Measurements from ENCODE around the gene CLDN5.

The CLDN5 gene

DNA sequence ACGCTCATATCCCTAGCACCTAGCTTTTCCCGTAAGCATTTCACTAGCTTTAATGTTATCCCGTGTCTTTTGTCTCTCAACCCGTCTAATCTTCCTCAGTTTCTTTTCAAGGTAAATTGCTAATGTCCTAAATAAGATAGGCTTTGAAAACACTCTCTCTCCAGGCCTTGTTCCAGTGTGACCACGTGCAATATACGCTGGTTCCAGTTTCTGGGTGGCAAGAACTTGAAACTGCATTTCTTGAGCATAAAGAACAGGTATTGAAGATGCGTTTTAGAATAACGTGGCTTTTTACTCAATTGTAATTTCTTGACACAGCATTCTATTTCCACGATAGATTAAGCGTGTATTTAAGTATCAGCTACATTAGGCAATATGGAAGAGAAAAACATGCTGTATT, 43.4 kb downstream of the CLDN5 start:
- Histone ChIP-seq H3K36me3 (ENCODE audit: control insufficient read depth, insufficient read depth, low read length) (peaks cover 14% of the 10 kb centered on the region), H3K27ac (ENCODE audit: low read length) (no peak overlapping the region), H3K4me3 (ENCODE audit: low read length) (no peak overlapping the region), H3K9me3 (ENCODE audit: control insufficient read depth, insufficient read depth, low read length) (no peaks in the 10 kb centered on the region; the same call in 1 of the 2 replicates), H3K4me1 (ENCODE audit: control insufficient read depth, insufficient read depth, low read length) (no peaks in the 10 kb centered on the region), H3K27me3 (ENCODE audit: control insufficient read depth, insufficient read depth, low read length) (no peaks in the 10 kb centered on the region)
- DNase-seq (ENCODE audit: low read depth, low spot score), result no peak
- WGBS (ENCODE audit: insufficient coverage, insufficient read length), result no CpG with 5 or more reads among the region's 10 CpGs

DNA sequence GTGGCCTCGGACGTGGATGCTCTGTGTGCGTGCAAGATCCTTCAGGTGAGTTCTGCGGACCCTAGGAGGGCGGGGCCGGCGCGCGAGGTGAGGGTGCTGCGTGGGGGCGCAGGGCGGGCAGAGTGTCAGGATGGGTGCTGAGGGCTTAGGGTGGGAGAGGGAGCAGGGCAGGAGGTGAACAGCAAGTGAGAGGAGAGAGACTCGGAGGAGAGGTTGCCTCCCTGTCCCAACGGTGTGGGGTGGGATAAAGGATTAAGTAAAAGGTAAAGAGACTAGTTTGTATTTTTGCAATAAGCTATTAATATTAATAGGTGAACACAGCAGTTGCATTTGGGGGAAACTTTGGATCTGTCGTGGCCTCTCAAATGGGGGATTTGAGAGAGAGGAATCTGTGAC, 44.0 kb downstream of the CLDN5 start:
- Histone ChIP-seq H3K9me3 (ENCODE audit: control insufficient read depth, insufficient read depth, low read length) (no peaks in the 10 kb centered on the region; the same call in 1 of the 2 replicates), H3K4me3 (ENCODE audit: low read length) (peak overlapping the region; percentile 90), H3K27ac (ENCODE audit: low read length) (no peak overlapping the region), H3K4me1 (ENCODE audit: control insufficient read depth, insufficient read depth, low read length) (no peaks in the 10 kb centered on the region), H3K27me3 (ENCODE audit: control insufficient read depth, insufficient read depth, low read length) (no peaks in the 10 kb centered on the region), H3K36me3 (ENCODE audit: control insufficient read depth, insufficient read depth, low read length) (peaks cover 12% of the 10 kb centered on the region)
- WGBS (ENCODE audit: insufficient coverage, insufficient read length), result no CpG with 5 or more reads among the region's 15 CpGs
- DNase-seq (ENCODE audit: low read depth, low spot score), result no peak

DNA sequence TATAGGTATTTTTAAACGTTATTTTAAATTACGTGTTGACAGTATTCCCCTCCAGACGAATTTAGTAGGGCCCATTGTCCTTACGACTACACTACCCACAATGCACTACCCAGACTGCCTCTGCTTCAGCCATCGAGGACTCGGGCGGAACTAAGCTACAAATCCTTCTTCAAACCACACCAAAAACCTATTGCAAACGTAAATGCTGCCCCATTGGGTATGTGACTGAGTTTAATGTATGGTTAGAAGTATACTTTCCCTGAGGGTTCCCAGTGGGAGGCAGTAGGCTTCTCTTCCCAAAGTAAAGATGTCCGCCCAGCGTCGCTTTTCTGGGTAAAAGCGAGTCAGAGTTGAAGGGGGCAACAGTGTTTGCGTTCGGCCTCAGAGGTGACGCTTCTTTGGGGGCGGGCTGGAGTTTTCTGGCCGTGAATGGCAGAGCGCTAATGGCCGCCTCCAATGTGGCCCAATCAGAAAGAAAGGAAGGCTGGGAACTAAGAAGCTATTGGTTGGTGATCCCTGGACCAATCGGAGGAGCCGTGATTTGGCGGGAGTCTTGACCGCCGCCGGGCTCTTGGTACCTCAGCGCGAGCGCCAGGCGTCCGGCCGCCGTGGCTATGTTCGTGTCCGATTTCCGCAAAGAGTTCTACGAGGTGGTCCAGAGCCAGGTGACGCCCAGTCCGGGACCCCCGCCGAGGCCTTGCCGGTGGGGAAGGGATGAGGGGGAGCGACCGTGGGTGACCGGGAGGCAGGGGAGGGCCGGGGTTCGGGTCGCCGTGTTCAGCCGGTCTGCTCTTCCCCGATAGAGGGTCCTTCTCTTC, 44.6 kb downstream of the CLDN5 start, which contains the start of gene CDC45:
Gene CDC45 (plus strand): TSS at position 566 of the 818 bp plus-strand sequence. CDS start 49 bp downstream, at position 615.
- Histone ChIP-seq H3K36me3 (ENCODE audit: control insufficient read depth, insufficient read depth, low read length) (peaks cover 10% of the 10 kb centered on the region), H3K4me3 (ENCODE audit: low read length) (peak within 1 kb of the TSS; percentile 90), H3K27ac (ENCODE audit: low read length) (no peak within 1 kb of the TSS), H3K9me3 (ENCODE audit: control insufficient read depth, insufficient read depth, low read length) (no peaks in the 10 kb centered on the region; the same call in 1 of the 2 replicates), H3K4me1 (ENCODE audit: control insufficient read depth, insufficient read depth, low read length) (no peaks in the 10 kb centered on the region), H3K27me3 (ENCODE audit: control insufficient read depth, insufficient read depth, low read length) (no peaks in the 10 kb centered on the region)
- peak; percentile 96 for DNase-seq (ENCODE audit: low read depth, low spot score)
- WGBS (ENCODE audit: insufficient coverage, insufficient read length), result no CpG with 5 or more reads among the region's 50 CpGs

DNA sequence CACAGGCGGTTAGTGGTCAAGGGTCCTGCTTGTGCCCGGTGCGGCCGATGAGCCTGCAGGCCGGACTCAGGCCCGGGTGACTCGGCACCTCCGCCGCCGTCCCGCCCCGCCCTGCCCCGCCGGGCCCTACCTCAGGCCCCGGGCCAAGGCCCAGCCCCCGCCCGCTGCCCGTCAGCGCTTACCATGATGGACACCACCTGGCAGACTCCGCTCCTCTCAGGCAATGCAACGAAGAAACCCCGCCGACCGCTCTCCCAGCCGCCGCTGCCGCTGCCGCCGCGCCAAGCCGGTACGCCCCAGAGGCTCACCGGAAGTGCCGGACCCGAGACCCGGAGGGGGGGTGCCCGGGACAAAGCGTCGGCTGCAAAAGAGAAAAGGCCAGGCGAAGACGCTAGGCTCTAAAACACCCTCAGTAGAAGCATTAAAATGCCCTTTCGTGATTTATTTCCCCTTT, 45.3 kb downstream of the CLDN5 start, which contains the start of gene UFD1:
Gene UFD1 (minus strand): TSS at position 293 of the 454 bp plus-strand sequence. CDS start 108 bp downstream, at position 185.
- peak within 1 kb of the TSS; percentile 90 for H3K4me3 ChIP-seq (ENCODE audit: low read length)
- H3K4me1 ChIP-seq (ENCODE audit: control insufficient read depth, insufficient read depth, low read length), result no peaks in the 10 kb centered on the region
- WGBS (ENCODE audit: insufficient coverage, insufficient read length), result no CpG with 5 or more reads among the region's 42 CpGs
- peaks cover 6% of the 10 kb centered on the region for H3K36me3 ChIP-seq (ENCODE audit: control insufficient read depth, insufficient read depth, low read length)
- no peaks in the 10 kb centered on the region; the same call in 1 of the 2 replicates for H3K9me3 ChIP-seq (ENCODE audit: control insufficient read depth, insufficient read depth, low read length)
- no peaks in the 10 kb centered on the region for H3K27me3 ChIP-seq (ENCODE audit: control insufficient read depth, insufficient read depth, low read length)
- H3K27ac ChIP-seq (ENCODE audit: low read length), result no peak within 1 kb of the TSS
- peak; percentile 13 for DNase-seq (ENCODE audit: low read depth, low spot score)

DNA sequence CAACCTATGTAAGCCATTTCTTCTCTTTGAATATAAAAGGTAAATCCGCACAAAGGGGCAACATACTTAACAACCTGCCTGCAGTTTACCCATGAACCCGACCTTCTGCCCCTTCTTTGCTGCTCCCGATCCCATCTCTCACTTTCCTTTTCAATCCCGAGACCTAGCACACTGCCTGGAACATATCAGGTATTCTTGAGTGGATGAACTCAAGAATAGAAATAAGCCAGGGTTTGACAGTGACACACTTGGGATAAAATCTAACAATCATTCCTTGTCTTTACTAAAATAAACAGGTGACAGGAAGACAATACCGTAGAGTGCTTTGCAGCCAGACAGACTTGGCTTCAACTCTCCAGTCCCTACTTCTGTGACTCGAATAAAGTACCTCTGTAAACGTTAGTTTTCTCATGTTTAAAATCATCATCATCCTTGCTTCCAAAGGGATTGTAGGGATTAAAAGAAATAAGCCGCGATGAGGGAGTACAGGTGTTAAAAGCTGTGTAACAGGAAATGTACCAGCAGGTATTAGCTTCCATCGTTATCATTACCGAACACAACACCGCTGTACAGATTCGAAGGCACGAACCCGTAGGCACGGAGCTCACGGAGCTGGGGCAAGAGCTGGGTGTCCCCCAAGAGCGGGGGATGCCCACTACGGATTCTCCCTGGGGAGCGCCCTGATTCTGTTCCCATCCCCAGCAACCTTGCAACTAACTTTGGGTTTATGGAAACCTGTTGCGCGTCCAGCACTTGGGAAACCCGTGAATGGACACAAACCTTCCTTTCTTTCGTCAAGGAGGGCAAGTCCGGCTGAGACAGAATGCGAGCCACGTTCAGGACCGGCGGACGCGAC, 45.9 kb downstream of the CLDN5 start:
- H3K4me3 ChIP-seq (ENCODE audit: low read length), result peak overlapping the region; percentile 86
- H3K27ac ChIP-seq (ENCODE audit: low read length), result no peak overlapping the region
- no peak for DNase-seq (ENCODE audit: low read depth, low spot score)
- peaks cover 10% of the 10 kb centered on the region for H3K36me3 ChIP-seq (ENCODE audit: control insufficient read depth, insufficient read depth, low read length)
- H3K4me1 ChIP-seq (ENCODE audit: control insufficient read depth, insufficient read depth, low read length), result no peaks in the 10 kb centered on the region
- no peaks in the 10 kb centered on the region for H3K9me3 ChIP-seq (ENCODE audit: control insufficient read depth, insufficient read depth, low read length)
- no peaks in the 10 kb centered on the region for H3K27me3 ChIP-seq (ENCODE audit: control insufficient read depth, insufficient read depth, low read length)
- no CpG with 5 or more reads among the region's 31 CpGs for WGBS (ENCODE audit: insufficient coverage, insufficient read length)

DNA sequence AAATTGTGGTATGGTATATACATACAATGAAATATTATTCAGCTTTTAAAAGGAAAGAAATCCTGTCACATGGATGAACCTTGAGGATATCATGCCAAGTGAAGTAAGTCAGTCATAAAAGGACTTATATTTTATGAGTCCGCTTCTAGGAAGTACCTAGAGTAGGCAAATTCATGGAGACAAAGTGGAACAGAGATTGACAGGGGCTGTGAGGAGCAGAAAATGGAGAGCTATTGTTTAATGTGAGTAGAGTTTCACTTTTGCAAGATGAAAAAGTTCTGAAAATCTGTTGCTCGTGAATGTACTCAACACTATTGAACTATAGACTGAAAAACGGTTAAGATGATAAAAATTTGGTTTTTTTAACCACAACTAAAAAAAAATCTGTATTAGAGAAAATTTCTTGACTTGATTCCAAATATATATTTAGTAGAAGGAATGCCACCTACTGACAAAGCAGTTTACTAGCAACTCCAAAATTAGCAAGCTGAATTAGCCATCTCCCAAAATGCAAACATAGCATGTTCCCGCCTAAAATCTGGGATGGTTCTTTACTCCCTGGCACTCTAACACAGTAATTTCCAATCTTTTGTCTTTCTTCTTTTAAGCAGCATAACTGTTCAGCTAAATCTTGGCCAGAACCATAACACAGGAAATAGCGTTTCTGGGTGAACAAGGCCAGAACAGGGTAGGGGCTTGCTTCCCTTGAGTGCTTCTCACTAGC, 46.7 kb downstream of the CLDN5 start:
- H3K9me3 ChIP-seq (ENCODE audit: control insufficient read depth, insufficient read depth, low read length), result no peaks in the 10 kb centered on the region
- no CpG with 5 or more reads among the region's 5 CpGs for whole genome bisulfite sequencing (ENCODE audit: insufficient coverage, insufficient read length)
- no peak for DNase-seq (ENCODE audit: low read depth, low spot score)
- no peaks in the 10 kb centered on the region for H3K4me1 ChIP-seq (ENCODE audit: control insufficient read depth, insufficient read depth, low read length)
- H3K4me3 ChIP-seq (ENCODE audit: low read length), result no peak overlapping the region; the same call in 1 of the 2 replicates
- H3K27ac ChIP-seq (ENCODE audit: low read length), result no peak overlapping the region
- no peaks in the 10 kb centered on the region for H3K27me3 ChIP-seq (ENCODE audit: control insufficient read depth, insufficient read depth, low read length)
- H3K36me3 ChIP-seq (ENCODE audit: control insufficient read depth, insufficient read depth, low read length), result peaks cover 16% of the 10 kb centered on the region

DNA sequence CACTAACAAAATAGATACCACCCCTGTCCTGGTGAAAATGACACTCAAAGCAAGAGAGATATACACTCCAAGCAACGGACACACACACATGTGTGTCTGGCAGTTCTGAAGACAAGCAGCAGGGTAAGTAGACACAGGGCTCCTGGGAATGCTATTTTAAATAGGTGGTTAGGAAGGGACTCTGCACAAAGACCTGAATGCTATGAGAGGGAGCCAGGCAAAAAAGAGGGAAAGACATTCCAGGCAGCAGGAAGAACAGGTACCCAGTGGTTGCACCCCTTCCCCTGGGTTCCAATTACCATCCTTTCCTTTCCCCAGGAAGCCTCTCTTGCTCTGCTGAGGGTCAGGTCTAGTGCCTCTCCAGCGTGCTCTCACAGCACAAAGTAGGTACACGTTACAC, 48.2 kb downstream of the CLDN5 start:
- peaks cover 19% of the 10 kb centered on the region for H3K36me3 ChIP-seq (ENCODE audit: control insufficient read depth, insufficient read depth, low read length)
- no peak for DNase-seq (ENCODE audit: low read depth, low spot score)
- H3K4me3 ChIP-seq (ENCODE audit: low read length), result no peak overlapping the region
- no peaks in the 10 kb centered on the region for H3K9me3 ChIP-seq (ENCODE audit: control insufficient read depth, insufficient read depth, low read length)
- no peak overlapping the region for H3K27ac ChIP-seq (ENCODE audit: low read length)
- H3K4me1 ChIP-seq (ENCODE audit: control insufficient read depth, insufficient read depth, low read length), result no peaks in the 10 kb centered on the region
- H3K27me3 ChIP-seq (ENCODE audit: control insufficient read depth, insufficient read depth, low read length), result no peaks in the 10 kb centered on the region
- WGBS (ENCODE audit: insufficient coverage, insufficient read length), result no CpG with 5 or more reads among the region's 3 CpGs

DNA sequence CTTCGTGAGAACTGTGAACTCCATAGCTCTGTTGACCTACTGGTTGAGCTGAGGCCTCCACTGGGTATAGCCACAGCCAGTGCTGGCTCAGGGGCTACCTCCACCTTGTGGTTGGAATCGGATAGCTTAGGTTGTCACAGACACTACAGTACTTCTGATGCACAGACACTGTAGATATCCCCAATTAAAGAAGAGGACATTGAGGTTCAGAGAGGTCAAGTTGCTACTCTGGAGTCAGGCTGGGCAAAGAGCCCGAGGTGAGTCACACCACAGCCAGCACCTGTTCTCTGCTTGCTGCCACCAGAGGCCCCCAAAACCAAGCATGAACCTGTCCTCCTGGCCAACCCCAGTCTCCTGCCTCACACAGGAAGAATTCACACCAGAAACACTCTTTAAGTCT, 50.6 kb downstream of the CLDN5 start:
- no peaks in the 10 kb centered on the region for H3K4me1 ChIP-seq (ENCODE audit: control insufficient read depth, insufficient read depth, low read length)
- H3K9me3 ChIP-seq (ENCODE audit: control insufficient read depth, insufficient read depth, low read length), result no peaks in the 10 kb centered on the region
- no peaks in the 10 kb centered on the region for H3K27me3 ChIP-seq (ENCODE audit: control insufficient read depth, insufficient read depth, low read length)
- peaks cover 33% of the 10 kb centered on the region for H3K36me3 ChIP-seq (ENCODE audit: control insufficient read depth, insufficient read depth, low read length)
- H3K4me3 ChIP-seq (ENCODE audit: low read length), result no peak overlapping the region
- WGBS (ENCODE audit: insufficient coverage, insufficient read length), result no CpG with 5 or more reads among the region's 3 CpGs
- no peak for DNase-seq (ENCODE audit: low read depth, low spot score)
- no peak overlapping the region for H3K27ac ChIP-seq (ENCODE audit: low read length)

Measured in iPS DF 6.9 (cell line).